OCI-M2 (cell line): ENCODE data around the gene CDH23.

Source experiments
- DNase-seq: peaks from one replicate; lab custom pipeline; 2025; ENCODE audit not compliant: unreplicated experiment; lab: John Stamatoyannopoulos, UW

CDH23 gene

GRCh38 chr10:71713135-71714030 is 316.7 kb downstream of the CDH23 start:
- DNase-seq = no peak

- DNase-seq = no peak
Measured at GRCh38 chr10:71714031-71714410, 317.3 kb downstream of the CDH23 start.

GRCh38 chr10:71714592-71714991 is 317.9 kb downstream of the CDH23 start:
- DNase-seq = no peak

- no peak for DNase-seq
Measured at GRCh38 chr10:71715026-71715425, 318.3 kb downstream of the CDH23 start.

GRCh38 chr10:71715860-71716259 is 319.1 kb downstream of the CDH23 start:
- DNase-seq = no peak

GRCh38 chr10:71716426-71716825 is 319.7 kb downstream of the CDH23 start:
- DNase-seq = no peak

GRCh38 chr10:71717056-71717455 is 320.3 kb downstream of the CDH23 start:
- no peak for DNase-seq

- no peak for DNase-seq
Measured at GRCh38 chr10:71717551-71717951, 320.8 kb downstream of the CDH23 start.

- no peak for DNase-seq
Measured at GRCh38 chr10:71718165-71718698, 321.5 kb downstream of the CDH23 start.

- DNase-seq = no peak
Measured at GRCh38 chr10:71719042-71719441, 322.3 kb downstream of the CDH23 start.

GRCh38 chr10:71719464-71720201 is 322.9 kb downstream of the CDH23 start, which contains the start of gene C10orf105:
TSS of gene C10orf105 (minus strand) at chr10:71719778. CDS start at chr10:71716337, 3,441 bp downstream.
- DNase-seq = no peak

GRCh38 chr10:71720288-71720687 is 323.6 kb downstream of the CDH23 start:
- no peak for DNase-seq

- DNase-seq = no peak
Measured at GRCh38 chr10:71721313-71721712, 324.6 kb downstream of the CDH23 start.

- DNase-seq = no peak
Measured at GRCh38 chr10:71722849-71723248, 326.1 kb downstream of the CDH23 start.

- no peak for DNase-seq
Measured at GRCh38 chr10:71723311-71723710, 326.6 kb downstream of the CDH23 start.

- DNase-seq = no peak
Measured at GRCh38 chr10:71724539-71724938, 327.8 kb downstream of the CDH23 start.

- DNase-seq = no peak
Measured at GRCh38 chr10:71725249-71725648, 328.5 kb downstream of the CDH23 start.

- DNase-seq = no peak
Measured at GRCh38 chr10:71725998-71726579, 329.4 kb downstream of the CDH23 start.

GRCh38 chr10:71726580-71727104 is 329.9 kb downstream of the CDH23 start:
- DNase-seq = no peak

GRCh38 chr10:71727105-71727737 is 330.5 kb downstream of the CDH23 start:
- no peak for DNase-seq
